Hepatocyte (in vitro differentiated cells): ENCODE measurements around the gene ARRB2.

Source experiments
- EZH2phosphoT487 ChIP-seq: fragments of 200-600 bp; sonication (generic); IDR thresholded peaks from one replicate; pipeline ENCODE4 v1.6.1; 2018; ENCODE audit warnings: antibody characterized with exemption, mild to moderate bottlenecking, low read depth, moderate library complexity; ENCODE audit not compliant: unreplicated experiment, severe bottlenecking
- TF ChIP-seq, protein P1 (sequence below): fragments of 200-600 bp; sonication (generic); IDR thresholded peaks from 2 replicates; pipeline ENCODE4 v1.5.1; 2016; ENCODE audit warnings: antibody characterized with exemption, mild to moderate bottlenecking; ENCODE audit not compliant: poor library complexity

- TF ChIP-seq, protein P1, sequence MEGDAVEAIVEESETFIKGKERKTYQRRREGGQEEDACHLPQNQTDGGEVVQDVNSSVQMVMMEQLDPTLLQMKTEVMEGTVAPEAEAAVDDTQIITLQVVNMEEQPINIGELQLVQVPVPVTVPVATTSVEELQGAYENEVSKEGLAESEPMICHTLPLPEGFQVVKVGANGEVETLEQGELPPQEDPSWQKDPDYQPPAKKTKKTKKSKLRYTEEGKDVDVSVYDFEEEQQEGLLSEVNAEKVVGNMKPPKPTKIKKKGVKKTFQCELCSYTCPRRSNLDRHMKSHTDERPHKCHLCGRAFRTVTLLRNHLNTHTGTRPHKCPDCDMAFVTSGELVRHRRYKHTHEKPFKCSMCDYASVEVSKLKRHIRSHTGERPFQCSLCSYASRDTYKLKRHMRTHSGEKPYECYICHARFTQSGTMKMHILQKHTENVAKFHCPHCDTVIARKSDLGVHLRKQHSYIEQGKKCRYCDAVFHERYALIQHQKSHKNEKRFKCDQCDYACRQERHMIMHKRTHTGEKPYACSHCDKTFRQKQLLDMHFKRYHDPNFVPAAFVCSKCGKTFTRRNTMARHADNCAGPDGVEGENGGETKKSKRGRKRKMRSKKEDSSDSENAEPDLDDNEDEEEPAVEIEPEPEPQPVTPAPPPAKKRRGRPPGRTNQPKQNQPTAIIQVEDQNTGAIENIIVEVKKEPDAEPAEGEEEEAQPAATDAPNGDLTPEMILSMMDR = no peak
- no peak for TF ChIP-seq EZH2phosphoT487
These were observed 34.6 kb upstream of the ARRB2 start for GRCh38 chr17:4675791-4676190.
